ENCODE results near the gene PIAS2. TPM values are rescaled to one million over a fixed set of nuclear protein-coding genes. Genes with fewer than 3 reads are reported as not detected.
"Not testable (repeated sequence)": the region's sequence is repeated elsewhere in the genome, so short reads cannot be mapped to it uniquely, and the experiment has no call there.

Gene PIAS2
- total RNA-seq, 2 donors from 2014 or later, result 20.7 to 33.2 TPM

GRCh38 chr18:46795945-46796344, 121.4 kb downstream of the PIAS2 start:
- ATAC-seq; H3K36me3 Mint-ChIP-seq (ENCODE audit: low read depth); H3K9me3 ChIP-seq (ENCODE audit: control insufficient read depth, low read length, poor library complexity, severe bottlenecking); H3K4me1 Mint-ChIP-seq; H3K27ac Mint-ChIP-seq; H3K27me3 Mint-ChIP-seq; H3K4me3 Mint-ChIP-seq; DNase-seq: not testable (repeated sequence)

GRCh38 chr18:46794607-46795006, 122.7 kb downstream of the PIAS2 start:
- ATAC-seq (no peak), DNase-seq (no peak)
- Mint-ChIP-seq H3K4me3 (no peak overlapping the region), H3K27ac (no peak overlapping the region), H3K27me3 (no peaks in the 10 kb centered on the region), H3K4me1 (no peaks in the 10 kb centered on the region), H3K36me3 (ENCODE audit: low read depth) (no peaks in the 10 kb centered on the region)
- H3K9me3 ChIP-seq (ENCODE audit: control insufficient read depth, low read length, poor library complexity, severe bottlenecking), result no peaks in the 10 kb centered on the region

GRCh38 chr18:46793565-46793964, 123.7 kb downstream of the PIAS2 start:
- ATAC-seq (no peak), DNase-seq (no peak)
- no peaks in the 10 kb centered on the region for H3K9me3 ChIP-seq (ENCODE audit: control insufficient read depth, low read length, poor library complexity, severe bottlenecking)
- Mint-ChIP-seq H3K27me3 (no peaks in the 10 kb centered on the region), H3K36me3 (ENCODE audit: low read depth) (no peaks in the 10 kb centered on the region), H3K27ac (no peak overlapping the region), H3K4me1 (no peaks in the 10 kb centered on the region), H3K4me3 (no peak overlapping the region)

- no peak for ATAC-seq
- Mint-ChIP-seq H3K27me3 (peaks cover 9% of the 10 kb centered on the region), H3K36me3 (ENCODE audit: low read depth) (no peaks in the 10 kb centered on the region), H3K4me1 (no peaks in the 10 kb centered on the region), H3K27ac (no peak overlapping the region), H3K4me3 (no peak overlapping the region)
- no peaks in the 10 kb centered on the region for H3K9me3 ChIP-seq (ENCODE audit: control insufficient read depth, low read length, poor library complexity, severe bottlenecking)
- no peak for DNase-seq
Observed at GRCh38 chr18:46789088-46789487, 128.2 kb downstream of the PIAS2 start.

- Mint-ChIP-seq H3K36me3 (ENCODE audit: low read depth) (no peaks in the 10 kb centered on the region), H3K4me3 (no peak overlapping the region), H3K27ac (no peak overlapping the region), H3K4me1 (no peaks in the 10 kb centered on the region), H3K27me3 (peaks cover 9% of the 10 kb centered on the region)
- no peaks in the 10 kb centered on the region for H3K9me3 ChIP-seq (ENCODE audit: control insufficient read depth, low read length, poor library complexity, severe bottlenecking)
- DNase-seq (no peak), ATAC-seq (no peak)
Observed at GRCh38 chr18:46787674-46788073, 129.6 kb downstream of the PIAS2 start.

GRCh38 chr18:46772357-46772756, 144.9 kb downstream of the PIAS2 start:
- Mint-ChIP-seq H3K36me3 (ENCODE audit: low read depth) (no peaks in the 10 kb centered on the region), H3K4me1 (peaks cover 3% of the 10 kb centered on the region), H3K27me3 (peaks cover 24% of the 10 kb centered on the region), H3K4me3 (no peak overlapping the region), H3K27ac (no peak overlapping the region)
- no peak for DNase-seq
- no peaks in the 10 kb centered on the region for H3K9me3 ChIP-seq (ENCODE audit: control insufficient read depth, low read length, poor library complexity, severe bottlenecking)
- no peak for ATAC-seq

GRCh38 chr18:46771141-46771540, 146.2 kb downstream of the PIAS2 start:
- no peak overlapping the region for H3K4me3 Mint-ChIP-seq
- no peak for ATAC-seq
- DNase-seq, result no peak
- peaks cover 35% of the 10 kb centered on the region for H3K27me3 Mint-ChIP-seq
- H3K9me3 ChIP-seq (ENCODE audit: control insufficient read depth, low read length, poor library complexity, severe bottlenecking), result no peaks in the 10 kb centered on the region
- no peak overlapping the region for H3K27ac Mint-ChIP-seq
- no peaks in the 10 kb centered on the region for H3K36me3 Mint-ChIP-seq (ENCODE audit: low read depth)
- H3K4me1 Mint-ChIP-seq, result peaks cover 3% of the 10 kb centered on the region

GRCh38 chr18:46770708-46771107, 146.6 kb downstream of the PIAS2 start:
- no peaks in the 10 kb centered on the region for H3K9me3 ChIP-seq (ENCODE audit: control insufficient read depth, low read length, poor library complexity, severe bottlenecking)
- DNase-seq (no peak), ATAC-seq (no peak)
- no peaks in the 10 kb centered on the region for H3K36me3 Mint-ChIP-seq (ENCODE audit: low read depth)
- peaks cover 3% of the 10 kb centered on the region for H3K4me1 Mint-ChIP-seq
- no peak overlapping the region for H3K27ac Mint-ChIP-seq
- peaks cover 37% of the 10 kb centered on the region for H3K27me3 Mint-ChIP-seq
- no peak overlapping the region for H3K4me3 Mint-ChIP-seq

- DNase-seq, result no peak
- Mint-ChIP-seq H3K27me3 (peaks cover 51% of the 10 kb centered on the region), H3K4me3 (no peak overlapping the region), H3K4me1 (no peaks in the 10 kb centered on the region), H3K36me3 (ENCODE audit: low read depth) (no peaks in the 10 kb centered on the region), H3K27ac (no peak overlapping the region)
- no peaks in the 10 kb centered on the region for H3K9me3 ChIP-seq (ENCODE audit: control insufficient read depth, low read length, poor library complexity, severe bottlenecking)
- ATAC-seq, result no peak
Observed at GRCh38 chr18:46768166-46768921, 149.0 kb downstream of the PIAS2 start.

- Mint-ChIP-seq H3K36me3 (ENCODE audit: low read depth) (no peaks in the 10 kb centered on the region), H3K4me1 (no peaks in the 10 kb centered on the region), H3K27me3 (peaks cover 62% of the 10 kb centered on the region), H3K4me3 (no peak overlapping the region), H3K27ac (no peak overlapping the region)
- DNase-seq (no peak), ATAC-seq (no peak)
- H3K9me3 ChIP-seq (ENCODE audit: control insufficient read depth, low read length, poor library complexity, severe bottlenecking), result no peaks in the 10 kb centered on the region
Observed at GRCh38 chr18:46767217-46767616, 150.1 kb downstream of the PIAS2 start.

- ATAC-seq (no peak), DNase-seq (no peak)
- peaks cover 76% of the 10 kb centered on the region for H3K27me3 Mint-ChIP-seq
- H3K27ac Mint-ChIP-seq, result no peak overlapping the region
- no peak overlapping the region for H3K4me3 Mint-ChIP-seq
- no peaks in the 10 kb centered on the region for H3K9me3 ChIP-seq (ENCODE audit: control insufficient read depth, low read length, poor library complexity, severe bottlenecking)
- H3K4me1 Mint-ChIP-seq, result no peaks in the 10 kb centered on the region
- no peaks in the 10 kb centered on the region for H3K36me3 Mint-ChIP-seq (ENCODE audit: low read depth)
Observed at GRCh38 chr18:46764586-46764985, 152.7 kb downstream of the PIAS2 start.

- no peaks in the 10 kb centered on the region for H3K36me3 Mint-ChIP-seq (ENCODE audit: low read depth)
Observed at GRCh38 chr18:46761059-46761769, 156.1 kb downstream of the PIAS2 start.

GRCh38 chr18:46759890-46760289, 157.4 kb downstream of the PIAS2 start:
- no peak overlapping the region for H3K27ac Mint-ChIP-seq
- no peak for ATAC-seq
- no peaks in the 10 kb centered on the region for H3K36me3 Mint-ChIP-seq (ENCODE audit: low read depth)

More at GRCh38 chr18:46761059-46761769, 156.1 kb downstream of the PIAS2 start:
- ATAC-seq, result no peak
- no peak for DNase-seq
- H3K9me3 ChIP-seq (ENCODE audit: control insufficient read depth, low read length, poor library complexity, severe bottlenecking), result no peaks in the 10 kb centered on the region
- no peak overlapping the region for H3K4me3 Mint-ChIP-seq
- peaks cover 70% of the 10 kb centered on the region for H3K27me3 Mint-ChIP-seq
- no peak overlapping the region for H3K27ac Mint-ChIP-seq
- no peaks in the 10 kb centered on the region for H3K4me1 Mint-ChIP-seq

More at GRCh38 chr18:46759890-46760289, 157.4 kb downstream of the PIAS2 start:
- no peaks in the 10 kb centered on the region for H3K9me3 ChIP-seq (ENCODE audit: control insufficient read depth, low read length, poor library complexity, severe bottlenecking)
- DNase-seq, result no peak
- Mint-ChIP-seq H3K27me3 (peaks cover 76% of the 10 kb centered on the region), H3K4me3 (no peak overlapping the region), H3K4me1 (peaks cover 3% of the 10 kb centered on the region)

Measured in T-helper 17 cell (primary cell).